Dermis blood vessel endothelial cell (primary cell): ENCODE measurements around the gene C11orf24. TPM values are rescaled to one million over a fixed set of nuclear protein-coding genes. Genes with fewer than 3 reads are reported as not detected.

Source experiments
- total RNA-seq: library from RNA; depleted of rRNA; stranded (reverse); fragments of >200 nt; gene quantifications from 2 replicates; pipeline ENCODE4 v1.2.3, GENCODE V29; 2014

C11orf24 gene
- total RNA-seq, 1 donor from 2014 or later, result 3.9 TPM

Other genes starting within 250 kb of the C11orf24 start
- 104 and 109 TPM in 2 replicates for gene NDUFS8, start 241.3 kb downstream of the C11orf24 start, total RNA-seq
- 81.3 and 110 TPM in 2 replicates for gene TCIRG1, start 232.9 kb downstream of the C11orf24 start, total RNA-seq
- gene CHKA, start 150.6 kb downstream of the C11orf24 start, total RNA-seq, result 32.8 and 38.4 TPM in 2 replicates
- gene KMT5B, start 58.7 kb downstream of the C11orf24 start, total RNA-seq, result 39.0 and 41.0 TPM in 2 replicates
- 87.3 and 169 TPM in 2 replicates for gene LRP5, start 40.6 kb upstream of the C11orf24 start, total RNA-seq
- gene PPP6R3, start 188.8 kb upstream of the C11orf24 start, total RNA-seq, result 171 and 175 TPM in 2 replicates